HG03342 (cell line): Measurements from ENCODE around the gene PALD1.

Experiments
- ATAC-seq: cut with Tn5 transposase; IDR thresholded peaks from one replicate; pipeline ENCODE4 v1.9.1; 2021; ENCODE audit warnings: mild to moderate bottlenecking, moderate library complexity; ENCODE audit not compliant: unreplicated experiment

Gene PALD1

DNA sequence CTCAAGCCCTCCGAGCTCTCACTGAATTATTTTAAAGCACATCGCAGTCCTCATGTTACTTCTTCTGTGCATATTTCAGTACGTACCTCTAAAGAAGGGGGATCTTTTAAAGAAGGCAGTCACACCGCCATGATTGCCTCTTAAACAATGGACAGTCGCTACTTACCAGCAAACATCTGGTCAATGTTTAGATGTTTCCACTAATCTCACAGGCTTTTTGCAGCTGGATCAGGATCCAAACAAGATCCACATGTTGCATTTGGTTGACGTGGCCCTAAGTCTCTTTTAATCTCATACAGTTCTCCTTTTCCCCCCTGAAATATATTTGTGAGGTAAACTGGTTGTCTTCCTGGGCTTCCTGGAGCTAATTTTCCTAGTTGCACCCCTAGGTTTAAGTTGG lies 74.0 kb downstream of the PALD1 start:
- ATAC-seq: no peak

DNA sequence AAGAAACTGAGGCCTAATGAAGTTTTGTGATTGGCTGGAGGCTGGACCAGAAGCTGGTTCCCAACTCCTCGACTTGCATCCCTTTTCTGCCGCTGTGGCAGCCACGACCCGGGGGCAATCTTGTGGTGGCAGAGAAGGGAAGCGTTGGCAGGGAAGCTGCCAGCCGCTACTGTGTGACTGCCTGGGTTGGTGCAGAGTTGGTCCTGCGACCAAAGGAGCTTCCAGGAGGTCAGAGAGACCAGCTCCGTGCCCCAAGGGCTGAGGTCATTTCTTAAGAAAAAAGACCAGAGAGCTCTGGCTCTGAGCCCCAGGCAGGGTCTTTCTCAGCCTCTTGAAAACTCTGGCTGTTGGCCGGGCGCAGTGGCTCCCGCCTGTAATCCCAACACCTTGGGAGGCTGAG lies 76.8 kb downstream of the PALD1 start:
- no peak for ATAC-seq

DNA sequence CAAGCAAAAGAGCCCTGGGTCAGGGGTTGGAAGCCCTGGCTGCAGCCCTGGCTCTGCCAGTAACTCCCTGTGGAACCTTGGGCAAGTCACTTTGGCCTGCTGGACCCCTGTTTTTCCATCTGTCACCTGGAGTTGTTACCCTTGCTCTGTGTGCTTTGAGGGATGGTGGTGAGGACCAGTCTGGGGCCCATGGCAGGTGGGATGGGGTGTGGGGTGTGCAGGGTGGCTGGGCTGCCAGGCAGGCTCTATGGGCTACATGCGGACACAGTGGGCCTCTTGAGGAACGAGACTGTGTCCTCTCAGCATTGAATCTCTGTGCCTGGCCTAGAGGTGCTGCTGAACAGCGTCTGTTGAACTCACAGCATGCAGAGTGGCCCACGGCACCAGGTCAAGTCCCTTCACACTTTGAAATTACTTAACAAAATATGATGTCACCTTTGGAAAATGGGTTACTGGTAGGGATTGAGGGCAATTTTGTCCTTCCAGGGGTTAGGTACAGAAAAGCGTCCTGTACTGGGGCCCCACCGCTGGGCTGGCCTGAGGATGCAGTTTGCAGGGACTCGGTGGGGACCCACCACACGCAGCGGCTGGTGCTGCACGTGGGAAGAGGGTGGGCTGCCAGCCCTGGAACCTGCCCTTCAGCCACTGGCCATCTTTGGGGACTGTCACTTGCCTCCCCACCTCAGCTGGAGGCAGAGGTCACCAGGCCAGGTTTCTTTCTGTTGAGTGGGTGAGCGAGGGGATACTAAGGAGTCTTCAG lies 78.7 kb downstream of the PALD1 start:
- ATAC-seq: no peak

DNA sequence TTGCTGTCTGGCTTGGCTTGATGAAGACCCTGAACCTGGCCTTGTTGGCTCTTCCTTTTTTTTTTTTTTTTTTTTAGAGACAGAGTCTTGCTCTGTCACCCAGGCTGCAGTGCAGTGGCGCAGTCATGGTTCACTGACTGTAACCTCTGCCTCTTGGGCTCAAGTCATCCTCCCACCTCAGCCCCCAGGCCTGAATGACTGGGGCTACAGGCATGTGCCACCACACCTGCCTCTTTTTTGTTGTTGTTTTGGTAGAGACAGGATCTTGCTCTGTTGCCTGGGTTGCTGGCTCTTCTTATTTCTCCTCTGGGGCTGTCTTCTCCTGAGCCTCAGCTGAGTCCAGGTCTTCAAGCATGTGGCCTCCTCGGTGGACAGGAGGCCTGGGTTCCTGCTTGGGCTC lies 79.3 kb downstream of the PALD1 start:
- no peak for ATAC-seq

DNA sequence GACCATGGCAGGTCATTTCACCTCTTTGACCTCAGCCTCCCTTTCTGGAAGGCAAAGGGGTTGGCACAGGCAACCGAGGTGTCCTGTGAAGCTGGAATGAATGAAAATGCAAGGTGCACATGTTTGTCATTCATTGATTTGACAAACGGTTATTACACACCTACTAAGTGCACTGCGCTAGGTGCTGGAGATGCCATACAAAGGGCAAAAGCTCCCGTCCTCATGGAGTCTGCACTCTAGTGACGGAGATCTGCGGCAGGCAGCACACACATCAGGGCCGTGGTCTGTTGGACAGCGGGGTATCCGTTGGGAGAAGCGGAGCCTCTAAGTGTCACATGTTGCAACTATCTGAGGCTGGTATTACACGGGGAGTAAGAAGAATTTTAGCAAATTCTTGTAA lies 79.7 kb downstream of the PALD1 start:
- ATAC-seq: no peak

DNA sequence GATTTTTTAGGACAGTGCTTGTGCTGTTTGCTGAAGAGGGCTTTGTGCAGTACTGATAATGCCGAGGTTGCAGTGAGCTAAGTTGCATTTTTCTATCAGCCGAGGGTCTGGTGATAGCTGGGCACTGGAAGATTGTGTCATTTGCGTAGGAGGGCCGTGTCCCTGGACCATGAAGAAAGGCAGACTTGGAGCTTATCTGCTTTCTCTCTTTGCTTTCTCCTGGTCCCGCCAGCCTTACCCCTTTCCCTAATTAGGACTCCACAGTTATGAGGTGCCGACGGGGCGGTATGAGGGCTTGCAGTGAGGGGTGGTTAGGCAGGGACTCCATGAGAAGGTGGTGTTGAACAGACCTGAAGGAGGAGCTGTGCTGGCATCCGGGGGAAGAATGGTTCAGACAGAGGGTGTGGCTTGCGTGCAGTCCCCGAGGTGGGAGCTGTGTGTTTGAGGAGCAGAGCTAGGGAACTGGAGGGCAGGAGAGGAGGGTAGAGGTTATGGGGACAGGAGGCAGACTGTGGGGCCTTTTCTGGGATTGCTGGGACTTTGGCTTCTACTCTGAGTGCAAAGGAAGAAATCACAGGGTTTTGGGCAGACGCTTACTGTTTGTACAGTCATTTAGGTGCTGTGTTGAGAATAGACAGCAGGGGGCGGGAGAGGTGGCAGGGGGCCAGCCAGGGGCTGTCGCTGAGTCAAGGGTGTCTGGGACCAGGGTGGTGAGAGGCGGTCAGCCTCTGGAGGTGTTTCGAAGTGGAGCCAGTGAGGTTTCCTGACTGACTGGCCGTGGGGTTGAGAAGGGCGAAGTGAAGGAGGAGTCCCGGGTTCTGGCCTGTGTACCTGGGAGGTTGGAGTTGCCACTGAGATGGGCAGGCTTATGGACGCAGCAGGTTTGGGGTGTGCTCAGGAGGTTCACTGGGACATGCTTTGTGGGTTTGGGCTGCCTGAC lies 80.6 kb downstream of the PALD1 start:
- peak; percentile 70 for ATAC-seq

DNA sequence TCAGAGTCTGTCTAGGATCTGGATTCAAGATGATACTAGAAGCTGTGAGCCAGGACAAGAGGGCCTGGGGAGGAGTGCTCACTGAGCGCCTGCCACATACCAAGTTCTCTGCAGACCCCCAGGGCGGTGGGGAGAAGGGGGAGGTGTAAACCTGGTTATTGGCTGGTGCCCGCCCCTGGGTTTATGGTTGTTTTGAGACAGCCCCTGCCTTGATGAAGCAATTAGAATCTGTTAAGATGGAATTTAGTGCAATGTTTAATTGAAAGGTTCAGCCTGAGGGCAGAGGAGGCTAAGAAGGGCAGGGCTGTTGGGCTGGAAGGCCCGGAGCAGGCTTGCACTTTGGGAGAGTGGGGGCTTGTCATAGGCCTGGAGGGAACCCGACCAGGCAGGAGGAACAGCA lies 81.3 kb downstream of the PALD1 start:
- ATAC-seq: no peak

DNA sequence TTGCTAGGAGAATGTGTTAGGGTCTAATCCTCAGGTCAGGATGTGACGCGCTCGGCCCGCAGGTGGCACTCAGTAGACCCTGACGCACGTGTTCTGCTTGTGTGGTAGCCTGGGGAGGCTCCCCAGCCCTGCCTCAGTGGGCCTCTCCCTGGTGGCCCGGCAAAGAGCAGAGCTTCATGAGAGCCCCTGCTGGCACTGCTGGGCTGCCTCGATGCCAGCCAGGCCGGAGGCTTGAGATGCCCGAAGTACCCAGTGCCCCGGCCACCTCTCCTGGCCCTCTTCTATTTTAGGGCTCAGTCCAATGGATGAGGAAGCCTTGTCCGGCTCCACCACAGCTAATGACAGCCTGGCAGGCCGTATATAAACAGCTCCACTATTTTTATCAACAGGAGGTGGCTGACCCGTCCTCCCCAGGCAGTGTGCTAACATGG lies 82.0 kb downstream of the PALD1 start:
- no peak for ATAC-seq

DNA sequence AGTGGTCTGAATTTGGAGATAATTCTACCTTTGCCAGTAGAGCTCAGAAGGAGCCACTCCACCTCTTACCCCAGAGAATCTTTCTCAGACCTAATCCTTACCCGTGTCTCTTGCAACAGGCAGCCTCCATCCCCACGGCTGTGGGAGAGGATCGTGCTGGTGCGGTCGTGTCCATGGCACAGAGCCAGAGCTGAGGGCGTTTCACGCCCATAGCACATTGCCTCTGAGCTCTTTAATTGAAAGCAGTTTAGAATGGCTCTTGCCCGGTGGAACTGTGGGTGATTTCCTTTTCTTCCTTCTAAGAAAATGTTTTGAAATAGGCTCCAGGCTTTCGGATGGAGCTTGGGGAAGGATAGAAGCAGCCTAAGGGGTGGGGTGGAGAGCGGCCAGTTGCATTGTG lies 82.5 kb downstream of the PALD1 start:
- ATAC-seq: no peak

DNA sequence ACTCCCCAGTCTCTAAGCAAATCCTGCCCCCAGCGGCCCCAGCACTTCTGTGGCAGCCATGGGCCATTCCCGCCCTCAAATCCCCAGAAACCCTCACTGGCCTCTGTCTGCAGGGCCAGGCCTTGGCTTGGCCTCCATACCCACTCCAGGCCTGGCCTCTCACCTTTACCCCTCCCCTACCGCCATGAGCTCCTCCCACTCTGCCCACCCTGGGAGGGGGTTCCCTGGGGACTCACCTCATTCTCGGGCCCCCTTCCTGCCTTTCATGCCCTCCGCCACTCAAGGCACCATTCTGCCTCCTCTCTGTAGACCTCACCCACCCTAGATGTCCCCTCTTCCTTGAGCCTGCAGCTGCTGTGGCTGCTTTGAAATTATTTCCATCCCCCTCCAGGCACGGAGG lies 83.0 kb downstream of the PALD1 start:
- ATAC-seq: no peak

DNA sequence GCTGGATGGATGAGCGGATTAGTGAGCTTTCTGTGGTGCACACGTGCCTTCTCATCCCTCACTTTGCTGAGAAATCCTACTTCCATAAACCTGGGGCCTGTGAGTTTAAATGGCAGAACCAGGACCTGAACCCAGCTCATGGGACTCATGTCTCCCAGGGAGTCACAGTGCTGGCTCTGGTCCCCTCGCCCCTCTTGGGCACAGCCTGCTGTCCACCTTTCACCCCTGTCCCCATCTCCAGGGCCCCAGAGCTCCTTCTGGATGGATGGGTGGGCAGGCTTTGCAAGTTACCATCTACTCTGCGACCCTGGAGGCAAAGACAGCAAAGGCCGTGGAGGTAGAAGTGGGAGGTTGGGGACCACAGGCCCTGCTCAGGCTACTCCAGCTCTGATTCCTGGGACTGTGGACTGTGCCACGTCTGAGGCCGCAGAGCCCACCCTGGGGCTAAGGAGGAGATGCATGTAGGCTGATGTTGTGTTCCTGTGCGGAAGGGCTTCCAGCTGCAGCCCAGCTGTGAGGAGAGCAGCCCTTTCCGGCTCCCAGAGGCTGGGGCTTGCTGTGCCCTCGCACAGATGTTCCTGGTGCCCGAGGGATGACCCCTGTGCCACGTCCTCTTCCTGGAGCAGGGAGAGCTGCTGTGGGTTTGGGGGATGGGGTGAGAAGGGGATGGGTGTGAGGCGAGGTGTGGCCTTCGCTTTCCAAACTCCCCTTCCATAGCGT lies 83.6 kb downstream of the PALD1 start:
- ATAC-seq: no peak

DNA sequence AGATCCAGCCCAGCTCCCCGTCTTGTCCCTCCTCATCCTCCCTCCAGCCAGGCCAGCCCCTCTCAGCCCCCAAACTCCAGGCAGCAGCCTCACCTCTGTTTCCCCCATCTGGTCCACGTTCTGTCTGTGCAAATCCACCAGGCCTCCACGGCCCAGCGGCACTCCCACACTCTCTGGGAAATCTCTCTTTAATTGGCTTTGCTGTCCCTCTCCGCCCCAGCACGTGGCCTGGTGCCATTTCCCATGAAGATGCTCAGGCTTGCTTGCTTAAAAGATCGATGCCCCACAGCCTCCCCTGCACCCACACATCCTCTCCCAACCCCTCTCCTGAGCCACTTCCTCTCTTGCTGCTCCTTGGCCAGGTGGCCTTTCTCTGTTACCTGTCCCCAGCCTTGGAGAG lies 84.7 kb downstream of the PALD1 start:
- ATAC-seq: no peak

DNA sequence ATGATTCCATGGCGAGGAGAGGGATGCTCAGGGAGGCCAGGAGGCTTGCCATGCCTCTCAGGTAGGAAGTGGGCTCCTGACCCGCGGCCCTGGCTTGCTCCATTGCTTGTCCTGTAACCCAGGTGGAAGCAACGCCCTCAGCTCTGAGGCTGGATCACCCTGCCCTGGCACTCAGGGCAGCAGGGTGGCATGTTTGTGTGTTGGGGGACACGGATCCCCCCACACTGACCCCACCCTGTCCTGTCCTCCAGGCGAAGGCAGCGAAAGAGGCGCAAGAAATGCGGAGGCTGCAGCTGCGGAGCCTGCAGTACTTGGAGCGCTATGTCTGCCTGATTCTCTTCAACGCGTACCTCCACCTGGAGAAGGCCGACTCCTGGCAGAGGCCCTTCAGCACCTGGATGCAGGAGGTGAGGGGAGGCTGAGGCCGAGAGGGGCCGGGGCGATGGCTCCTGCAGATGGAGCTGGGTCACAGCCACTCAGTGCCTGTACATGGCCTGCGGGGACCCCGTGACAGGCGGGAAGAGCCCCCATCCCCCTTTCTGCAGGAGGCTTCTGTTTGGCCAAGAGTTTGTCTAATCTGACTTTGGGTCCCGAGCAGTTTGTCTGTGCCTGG lies 85.7 kb downstream of the PALD1 start:
- no peak for ATAC-seq

DNA sequence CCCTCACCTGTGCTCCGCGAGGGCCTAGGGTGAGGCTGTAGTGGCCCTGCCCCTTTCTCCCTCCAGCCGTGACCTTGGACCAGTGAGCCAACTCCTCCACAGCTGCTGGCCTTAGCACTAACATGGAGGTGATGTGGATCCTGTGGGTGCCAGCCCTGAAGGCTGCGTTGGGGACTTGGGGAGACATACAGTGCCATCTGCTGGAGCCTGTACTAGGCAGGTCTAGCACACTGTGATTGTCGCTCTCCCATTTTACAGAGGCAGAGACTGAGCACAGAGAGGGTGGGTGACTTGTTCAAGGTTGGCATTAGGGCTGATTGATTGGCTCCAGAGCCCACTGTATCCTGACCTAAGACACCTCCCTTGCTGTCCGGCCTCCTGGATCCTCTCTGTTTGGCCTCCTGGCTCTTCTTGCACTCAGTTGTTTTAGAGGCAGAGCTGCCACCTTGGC lies 86.4 kb downstream of the PALD1 start:
- ATAC-seq: no peak

DNA sequence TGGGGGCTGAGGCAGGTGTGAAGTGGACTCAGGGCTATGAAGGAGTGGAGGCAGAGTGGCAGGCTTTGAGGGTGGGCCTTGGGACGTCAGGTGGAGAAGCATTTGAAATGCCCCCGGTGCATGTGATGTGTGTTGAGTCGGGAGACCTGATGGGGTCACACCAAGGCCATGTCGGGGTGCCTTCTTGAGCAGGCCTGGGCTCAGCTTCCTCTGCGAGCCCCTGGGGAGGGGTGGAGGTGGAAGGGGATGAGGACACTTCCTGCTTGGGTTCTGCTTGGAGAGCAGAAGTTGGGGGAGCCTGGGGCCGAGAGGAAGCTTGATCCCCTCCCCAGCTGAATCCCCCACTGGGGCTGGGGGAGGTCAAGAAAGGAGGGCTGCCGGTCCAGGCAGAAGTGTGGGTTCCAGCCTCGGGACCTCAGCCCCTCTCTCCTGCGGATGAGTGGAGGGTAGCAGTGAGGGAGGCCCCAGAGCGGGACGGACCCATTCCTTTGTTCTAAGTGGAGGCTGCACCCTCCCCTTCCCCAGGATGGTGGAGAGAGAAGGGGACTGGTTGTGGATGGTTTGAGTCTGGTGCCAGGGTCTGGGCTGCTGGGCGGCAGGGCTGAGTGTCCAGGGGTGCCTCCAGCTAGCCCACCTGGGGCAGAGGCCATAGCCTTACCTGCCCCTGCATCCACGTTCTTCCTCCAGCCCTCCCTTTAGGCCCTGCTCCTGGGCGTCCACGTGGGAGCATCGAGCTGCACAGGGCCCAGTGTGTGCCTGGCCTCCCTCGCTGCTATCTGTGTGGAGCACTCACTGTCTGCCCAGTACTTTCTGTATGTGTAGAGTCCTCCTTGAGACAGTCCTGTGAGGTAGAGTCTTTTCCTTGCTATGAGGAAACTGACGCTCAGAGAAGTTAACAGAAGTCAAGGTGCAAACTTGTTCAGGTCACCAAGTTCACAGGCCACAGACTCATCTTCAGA lies 87.3 kb downstream of the PALD1 start:
- no peak for ATAC-seq

DNA sequence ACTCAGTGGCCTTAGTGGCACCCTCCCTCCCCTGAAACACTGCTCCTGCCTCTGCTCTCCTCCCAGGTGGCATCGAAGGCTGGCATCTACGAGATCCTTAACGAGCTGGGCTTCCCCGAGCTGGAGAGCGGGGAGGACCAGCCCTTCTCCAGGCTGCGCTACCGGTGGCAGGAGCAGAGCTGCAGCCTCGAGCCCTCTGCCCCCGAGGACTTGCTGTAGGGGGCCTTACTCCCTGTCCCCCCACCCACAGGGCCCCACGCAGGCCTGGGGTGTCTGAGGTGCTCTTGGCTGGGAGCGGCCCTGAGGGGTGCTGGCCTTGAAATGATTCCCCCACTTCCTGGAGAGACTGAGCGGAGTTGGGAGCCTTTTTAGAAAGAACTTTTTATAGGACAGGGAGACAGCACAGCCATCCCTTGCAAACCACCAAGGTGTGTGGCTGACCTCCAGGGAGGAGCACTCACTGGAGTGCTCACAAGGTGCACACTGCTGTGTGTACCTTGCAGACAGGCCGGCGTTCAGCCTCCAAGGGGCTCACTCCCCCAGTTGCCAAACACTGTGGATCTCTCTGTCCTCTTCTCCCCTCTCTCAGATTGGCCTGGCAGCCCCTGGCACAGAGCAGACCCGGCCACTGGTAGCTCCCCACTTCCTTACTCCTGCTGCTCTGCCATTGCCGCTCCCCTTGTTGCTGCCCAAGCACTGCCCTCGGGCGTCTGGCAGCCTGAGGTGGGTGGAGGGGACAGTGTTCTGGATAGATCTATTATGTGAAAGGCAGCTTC lies 88.1 kb downstream of the PALD1 start:
- ATAC-seq: no peak

DNA sequence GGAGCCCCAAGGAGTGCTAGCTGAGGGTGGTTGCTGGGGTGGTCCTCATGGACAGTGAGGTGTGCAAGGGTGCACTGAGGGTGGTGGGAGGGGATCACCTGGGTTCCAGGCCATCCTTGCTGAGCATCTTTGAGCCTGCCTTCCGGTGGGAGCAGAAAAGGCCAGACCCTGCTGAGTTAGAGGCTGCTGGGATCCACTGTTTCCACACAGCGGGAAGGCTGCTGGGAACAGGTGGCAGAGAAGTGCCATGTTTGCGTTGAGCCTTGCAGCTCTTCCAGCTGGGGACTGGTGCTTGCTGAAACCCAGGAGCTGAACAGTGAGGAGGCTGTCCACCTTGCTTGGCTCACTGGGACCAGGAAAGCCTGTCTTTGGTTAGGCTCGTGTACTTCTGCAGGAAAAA lies 89.0 kb downstream of the PALD1 start:
- no peak for ATAC-seq

DNA sequence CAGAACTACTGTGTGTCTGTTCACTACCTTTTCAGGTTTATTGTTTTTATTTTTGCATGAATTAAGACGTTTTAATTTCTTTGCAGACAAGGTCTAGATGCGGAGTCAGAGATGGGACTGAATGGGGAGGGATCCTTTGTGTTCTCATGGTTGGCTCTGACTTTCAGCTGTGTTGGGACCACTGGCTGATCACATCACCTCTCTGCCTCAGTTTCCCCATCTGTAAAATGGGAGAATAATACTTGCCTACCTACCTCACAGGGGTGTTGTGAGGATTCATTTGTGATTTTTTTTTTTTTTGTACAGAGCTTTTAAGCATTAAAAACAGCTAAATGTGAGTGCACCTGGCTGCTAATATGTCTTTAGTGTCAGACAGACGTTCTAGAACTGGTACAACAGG lies 89.5 kb downstream of the PALD1 start:
- no peak for ATAC-seq
